H9 (cell line): ENCODE data around the gene CDC14A. TPM values are rescaled to one million over a fixed set of nuclear protein-coding genes. Genes with fewer than 3 reads are reported as not detected.

Experiments used
- DNase-seq: peaks from one replicate; pipeline ENCODE4 v3.0.0-alpha.2; 2017
- H2AFZ ChIP-seq: one replicate; pipeline ENCODE4 v1.6.1; 2013; ENCODE audit warnings: mild to moderate bottlenecking, low read length, control low read depth, moderate library complexity
- H2AK5ac ChIP-seq: 2 replicates; pipeline ENCODE4 v1.6.1; 2013; ENCODE audit warnings: low read length, control low read depth, mixed read lengths; ENCODE audit not compliant: insufficient read length
- H2BK120ac ChIP-seq: one replicate; pipeline ENCODE4 v1.6.1; 2013; ENCODE audit warnings: low read depth, mild to moderate bottlenecking, low read length, control low read depth, inconsistent platforms; ENCODE audit not compliant: poor library complexity, severe bottlenecking
- H2BK12ac ChIP-seq: 2 replicates; pipeline ENCODE4 v1.6.1; 2013; ENCODE audit warnings: low read length, control low read depth, mixed read lengths, low read depth; ENCODE audit not compliant: insufficient read length
- H2BK15ac ChIP-seq: 2 replicates; pipeline ENCODE4 v1.6.1; 2013; ENCODE audit warnings: low read depth, low read length, control low read depth
- H2BK20ac ChIP-seq: one replicate; pipeline ENCODE4 v1.6.1; 2013; ENCODE audit warnings: low read depth, mild to moderate bottlenecking, low read length, control low read depth, inconsistent platforms; ENCODE audit not compliant: poor library complexity, severe bottlenecking
- H2BK5ac ChIP-seq: 2 replicates; pipeline ENCODE4 v1.6.1; 2013; ENCODE audit warnings: low read length, control low read depth, mixed read lengths; ENCODE audit not compliant: insufficient read length
- H3K14ac ChIP-seq: 2 replicates; pipeline ENCODE4 v1.6.1; 2013; ENCODE audit warnings: low read length, control low read depth; ENCODE audit not compliant: insufficient read depth
- H3K18ac ChIP-seq: 2 replicates; pipeline ENCODE4 v1.6.1; 2013; ENCODE audit warnings: low read depth, mild to moderate bottlenecking, mixed read lengths, low read length, control low read depth; ENCODE audit not compliant: insufficient read length
- H3K23ac ChIP-seq: 2 replicates; pipeline ENCODE4 v1.6.1; 2013; ENCODE audit warnings: low read length, control low read depth, mixed read lengths, low read depth; ENCODE audit not compliant: insufficient read length
- H3K23me2 ChIP-seq: 2 replicates; pipeline ENCODE4 v1.6.1; 2013; ENCODE audit warnings: low read depth, mild to moderate bottlenecking, mixed read lengths, low read length, control low read depth; ENCODE audit not compliant: insufficient read length, poor library complexity, severe bottlenecking
- H3K27ac ChIP-seq: 2 replicates; pipeline ENCODE4 v1.5.1; 2013; ENCODE audit warnings: low read length, control low read depth, mixed read lengths, low read depth; ENCODE audit not compliant: insufficient read length
- H3K27me3 ChIP-seq: 2 replicates; pipeline ENCODE4 v1.6.1; 2013; ENCODE audit warnings: low read length, control low read depth, inconsistent platforms; ENCODE audit not compliant: insufficient read depth
- H3K4ac ChIP-seq: 2 replicates; pipeline ENCODE4 v1.6.1; 2013; ENCODE audit warnings: low read depth, mild to moderate bottlenecking, control low read depth, inconsistent platforms, low read length, moderate library complexity
- H3K4me1 ChIP-seq: 2 replicates; pipeline ENCODE4 v1.6.1; 2013; ENCODE audit warnings: low read length, control low read depth, inconsistent platforms; ENCODE audit not compliant: insufficient read depth
- H3K4me2 ChIP-seq: 2 replicates; pipeline ENCODE4 v1.6.1; 2013; ENCODE audit warnings: low read length, control low read depth, mixed read lengths; ENCODE audit not compliant: insufficient read length, insufficient read depth
- H3K56ac ChIP-seq: 2 replicates; pipeline ENCODE4 v1.6.1; 2013; ENCODE audit warnings: low read depth, mild to moderate bottlenecking, mixed read lengths, low read length, control low read depth; ENCODE audit not compliant: insufficient read length
- H3K79me1 ChIP-seq: 2 replicates; pipeline ENCODE4 v1.6.1; 2013; ENCODE audit warnings: low read depth, mild to moderate bottlenecking, moderate library complexity, low read length, control low read depth, inconsistent platforms; ENCODE audit not compliant: insufficient read depth, poor library complexity, severe bottlenecking
- H3K79me2 ChIP-seq: 2 replicates; pipeline ENCODE4 v1.6.1; 2013; ENCODE audit warnings: low read length, control low read depth, inconsistent platforms; ENCODE audit not compliant: insufficient read depth
- H3K9ac ChIP-seq: 2 replicates; pipeline ENCODE4 v1.6.1; 2013; ENCODE audit warnings: low read length, control low read depth, mixed read lengths; ENCODE audit not compliant: insufficient read length; ENCODE audit errors: extremely low read depth
- H3K9me3 ChIP-seq: one replicate; pipeline ENCODE4 v1.6.1; 2013; ENCODE audit warnings: low read depth, low read length, inconsistent platforms; ENCODE audit not compliant: control insufficient read depth
- H3T11ph ChIP-seq: one replicate; pipeline ENCODE4 v1.6.1; 2013; ENCODE audit warnings: mild to moderate bottlenecking, low read length, control low read depth, inconsistent platforms
- H4K20me1 ChIP-seq: one replicate; pipeline ENCODE4 v1.6.1; 2013; ENCODE audit not compliant: control insufficient read depth, insufficient read length, insufficient read depth
- H4K5ac ChIP-seq: 2 replicates; pipeline ENCODE4 v1.6.1; 2013; ENCODE audit warnings: low read depth, mild to moderate bottlenecking, mixed read lengths, low read length, control low read depth; ENCODE audit not compliant: insufficient read length
- H4K8ac ChIP-seq: replicated peaks from 2 replicates; pipeline ENCODE4 v1.6.1; 2013; ENCODE audit warnings: low read length, control low read depth, mixed read lengths, low read depth; ENCODE audit not compliant: insufficient read length
- H4K91ac ChIP-seq: 2 replicates; pipeline ENCODE4 v1.6.1; 2013; ENCODE audit warnings: low read depth, mild to moderate bottlenecking, moderate library complexity, mixed read lengths, low read length, control low read depth; ENCODE audit not compliant: insufficient read length
- H3K27ac Mint-ChIP-seq, 3 experiments: 2 replicates in 2 of 3; 3 replicates in 1 of 3; pipeline ENCODE4 v1.8.0; 2020 to 2021; ENCODE audit warnings: mixed read lengths in 3 of 3, mild to moderate bottlenecking in 1 of 3, moderate library complexity in 1 of 3
- H3K27me3 Mint-ChIP-seq: 2 replicates; pipeline ENCODE4 v1.8.0; 2021; ENCODE audit warnings: low read depth, mild to moderate bottlenecking, moderate library complexity, mixed read lengths
- H3K36me3 Mint-ChIP-seq, 3 experiments: 2 replicates in 2 of 3; 3 replicates in 1 of 3; pipeline ENCODE4 v1.8.0; 2020 to 2021; ENCODE audit warnings: low read depth in 3 of 3, mixed read lengths in 3 of 3; ENCODE audit not compliant: insufficient read depth in 1 of 3
- H3K4me1 Mint-ChIP-seq, 2 experiments: 2 replicates each; pipeline ENCODE4 v1.8.0; 2020; ENCODE audit warnings: mixed read lengths in 2 of 2
- H3K4me3 Mint-ChIP-seq, 2 experiments: 2 replicates in 1 of 2; 3 replicates in 1 of 2; pipeline ENCODE4 v1.8.0; 2020 to 2021; ENCODE audit warnings: mild to moderate bottlenecking in 2 of 2, mixed read lengths in 2 of 2, moderate library complexity in 1 of 2
- H3K9me3 Mint-ChIP-seq, 2 experiments: 2 replicates in 1 of 2; 3 replicates in 1 of 2; pipeline ENCODE4 v1.8.0; 2020; ENCODE audit warnings: mild to moderate bottlenecking in 2 of 2, mixed read lengths in 2 of 2, moderate library complexity in 1 of 2
- CTCF ChIP-seq: fragments of 200-600 bp; sonication (generic); conservative IDR thresholded peaks from 3 replicates; pipeline ENCODE4 v1.8.0; 2021; ENCODE audit warnings: antibody characterized with exemption, mild to moderate bottlenecking
- WGBS: extraction: QIAGEN DNeasy Blood & Tissue Kit; methylation state at CpG from one replicate; pipeline ENCODE4 v1.1.7; 2013; ENCODE audit warnings: missing lambda C conversion rate, low lambda C conversion rate, mixed read lengths; ENCODE audit not compliant: insufficient read length; ENCODE audit errors: extremely low coverage; 5-methylcytosine and 5-hydroxymethylcytosine counted together
- total RNA-seq: library from RNA; stranded (reverse); gene quantifications from 2 replicates; pipeline ENCODE4 v1.2.1, GENCODE V29; 2021

The CDC14A gene
- total RNA-seq, 1 experiment from 2014 or later = 8.9 TPM

GRCh38 chr1:100340494-100340893 is 11.8 kb upstream of the CDC14A start:
- no peak overlapping the region for H2AFZ ChIP-seq
- Mint-ChIP-seq H3K27me3 (no peaks in the 10 kb centered on the region), H3K36me3 (no peaks in the 10 kb centered on the region), H3K27ac (no peak overlapping the region), H3K4me1 (peaks cover 22 to 31% of the 10 kb centered on the region in 2 experiments), H3K4me3 (no peak overlapping the region), H3K9me3 (no peaks in the 10 kb centered on the region)
- no peaks in the 10 kb centered on the region for H3K79me1 ChIP-seq
- no peak overlapping the region for H2BK120ac ChIP-seq
- no peak overlapping the region for H3K4me2 ChIP-seq
- no peak overlapping the region for H2BK5ac ChIP-seq
- no peak overlapping the region for H2BK15ac ChIP-seq
- no peak for TF ChIP-seq CTCF
- no peak for DNase-seq
- no peak overlapping the region for H3K9ac ChIP-seq
- H3K79me2 ChIP-seq = no peaks in the 10 kb centered on the region
- WGBS = no CpG with 5 or more reads among the region's 1 CpG
- no peak overlapping the region for H3K4ac ChIP-seq
- no peaks in the 10 kb centered on the region for H3K23me2 ChIP-seq
- no peak overlapping the region for H2AK5ac ChIP-seq
- no peaks in the 10 kb centered on the region for H4K20me1 ChIP-seq
- H4K5ac ChIP-seq = no peak overlapping the region
- H2BK20ac ChIP-seq = no peak overlapping the region
- no peak overlapping the region for H3K23ac ChIP-seq
- H3K4me1 ChIP-seq = 0 out of 2 replicates have a peak, but pooled peaks cover 3% of the 10 kb centered on the region
- no peak overlapping the region for H3K14ac ChIP-seq
- no peak overlapping the region for H4K8ac ChIP-seq
- no peak overlapping the region for H2BK12ac ChIP-seq
- no peak overlapping the region for H3K27ac ChIP-seq
- no peak overlapping the region for H3K18ac ChIP-seq
- H3T11ph ChIP-seq = no peak overlapping the region
- H3K9me3 ChIP-seq = no peaks in the 10 kb centered on the region
- no peaks in the 10 kb centered on the region for H3K27me3 ChIP-seq
- no peak overlapping the region for H4K91ac ChIP-seq
- no peak overlapping the region for H3K56ac ChIP-seq
